Panc1 (cell line): Measurements from ENCODE around the gene PRKCA. TPM values are rescaled to one million over a fixed set of nuclear protein-coding genes. Genes with fewer than 3 reads are reported as not detected.

Experiments used
- ATAC-seq: fragments of 200-7000 bp; cut with Tn5 transposase; 2 replicates; pipeline ENCODE4 v1.9.1; 2020; ENCODE audit warnings: mild to moderate bottlenecking, moderate library complexity
- BruUV-seq: library from RNA; stranded (reverse); fragments of 400-500 nt; replicated peaks from 2 replicates; lab custom pipeline; 2021; lab: Mats Ljungman, UMichigan
- CTCF ChIA-PET: fragments of 300-600 bp; sonication (Branson Sonifier 250); formaldehyde crosslinking; loops from one replicate; lab custom pipeline; 2022; ENCODE audit warnings: antibody characterized with exemption; lab: Charles Lee
- POLR2A ChIA-PET: fragments of 300-600 bp; sonication (Branson Sonifier 250); formaldehyde crosslinking; loops from one replicate; lab custom pipeline; 2022; ENCODE audit warnings: antibody characterized with exemption; lab: Charles Lee
- DNase-seq: peaks from one replicate; pipeline ENCODE4 v3.0.0-alpha.2; 2010; ENCODE audit warnings: low read depth, low spot score
- H3K27ac ChIP-seq: 2 replicates; pipeline ENCODE4 v1.5.1; 2011; ENCODE audit warnings: mild to moderate bottlenecking, low read length, inconsistent platforms
- H3K27me3 ChIP-seq: fragments of 200-500 bp; sonication (Bioruptor generic); 2 replicates; pipeline ENCODE4 v1.6.0; 2014; ENCODE audit warnings: low read length, inconsistent platforms; ENCODE audit not compliant: control insufficient read depth, insufficient read depth
- H3K36me3 ChIP-seq: fragments of 200-500 bp; sonication (Bioruptor generic); 2 replicates; pipeline ENCODE4 v1.5.1; 2014; ENCODE audit warnings: inconsistent platforms, mild to moderate bottlenecking, low read length, moderate library complexity; ENCODE audit not compliant: control insufficient read depth, insufficient read depth
- H3K4me1 ChIP-seq: 2 replicates; pipeline ENCODE4 v1.5.1; 2011; ENCODE audit warnings: inconsistent platforms, mild to moderate bottlenecking, low read length, moderate library complexity; ENCODE audit not compliant: control insufficient read depth, insufficient read depth
- H3K4me3 ChIP-seq, 2 experiments: 2 replicates each; pipeline ENCODE4 v1.5.1; 2011 to 2012; ENCODE audit warnings: low read depth in 2 of 2, low read length in 2 of 2, mild to moderate bottlenecking in 2 of 2, inconsistent platforms in 1 of 2, moderate library complexity in 1 of 2
- H3K9me3 ChIP-seq: fragments of 200-500 bp; sonication (Bioruptor generic); 2 replicates; pipeline ENCODE4 v1.5.1; 2014; ENCODE audit warnings: low read depth, mild to moderate bottlenecking, inconsistent platforms, low read length, moderate library complexity; ENCODE audit not compliant: control insufficient read depth, insufficient read depth
- POLR2AphosphoS5 ChIP-seq: IDR thresholded peaks from 2 replicates; pipeline ENCODE4 v1.6.1; 2012; ENCODE audit warnings: mild to moderate bottlenecking, low read depth, low read length, moderate library complexity
- SIN3A ChIP-seq: IDR thresholded peaks from 2 replicates; pipeline ENCODE4 v1.6.1; 2012; ENCODE audit warnings: low read depth, mild to moderate bottlenecking, low read length, moderate library complexity, borderline replicate concordance; ENCODE audit not compliant: insufficient read depth
- TCF7L2 ChIP-seq: IDR thresholded peaks from 2 replicates; pipeline ENCODE4 v1.6.1; 2011; ENCODE audit warnings: mild to moderate bottlenecking, low read depth, low read length, inconsistent platforms
- in situ Hi-C: cut with HindIII; loops from 2 replicates; pipeline ENCODE4 v1.10.0; 2016; ENCODE audit warnings: low sequenced_read_pairs, low pct_unique_long_range_greater_than_20kb
- intact Hi-C: fragments of 100-400 bp; cut with micrococcal nuclease; formaldehyde crosslinking; loops from one replicate; pipeline ENCODE4 v1.10.0; 2022; ENCODE audit not compliant: unreplicated experiment
- total RNA-seq: library from RNA; stranded (reverse); gene quantifications from one replicate; pipeline ENCODE4 v1.2.1, GENCODE V29; 2021; ENCODE audit not compliant: unreplicated experiment
- TF ChIP-seq, protein P1 (sequence below): fragments of 450-650 bp; IDR thresholded peaks from 2 replicates; pipeline ENCODE4 v1.5.1; 2017; ENCODE audit warnings: mild to moderate bottlenecking
- TF ChIP-seq, protein P2 (sequence below), 2 experiments: IDR thresholded peaks; 2 replicates each; pipeline ENCODE4 v1.6.1; 2011 to 2012; ENCODE audit warnings: low read depth in 2 of 2, control low read depth in 1 of 2, low read length in 1 of 2, mild to moderate bottlenecking in 1 of 2, moderate library complexity in 1 of 2; ENCODE audit not compliant: insufficient read depth in 1 of 2

Gene PRKCA
- total RNA-seq, 1 experiment from 2014 or later = 53.0 TPM

DNA sequence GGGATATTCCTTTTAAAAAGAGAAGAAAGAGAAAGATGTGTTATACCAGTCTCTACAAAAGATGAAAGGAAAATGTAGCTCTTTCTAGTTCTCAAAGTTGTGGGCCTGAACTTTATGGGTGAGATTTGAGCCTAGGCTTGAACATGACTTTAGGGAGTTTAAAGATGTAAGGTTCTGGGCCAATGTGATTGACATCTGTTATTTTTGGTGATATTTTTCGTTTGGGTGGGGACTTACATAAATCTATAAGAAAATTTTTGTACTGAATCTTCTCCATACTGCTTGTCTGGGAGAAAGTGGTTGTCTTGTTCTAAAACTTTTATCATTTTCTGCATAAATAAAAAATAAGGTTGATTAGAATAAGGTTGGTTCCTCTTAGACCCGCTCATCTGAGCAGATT lies 4.8 kb downstream of the PRKCA start:
- CTCF ChIA-PET = no interaction called here
- DNase-seq = no peak
- no peaks in the 10 kb centered on the region for H3K9me3 ChIP-seq
- H3K4me1 ChIP-seq = peaks cover 12% of the 10 kb centered on the region; the same call in 1 of the 2 replicates
- H3K36me3 ChIP-seq = peaks cover 15% of the 10 kb centered on the region; the same call in 1 of the 2 replicates
- POLR2A ChIA-PET = no interaction called here
- H3K27ac ChIP-seq = peak overlapping the region; percentile 17; the same call in 1 of the 2 replicates
- no peak for TF ChIP-seq SIN3A
- TF ChIP-seq, protein P1, sequence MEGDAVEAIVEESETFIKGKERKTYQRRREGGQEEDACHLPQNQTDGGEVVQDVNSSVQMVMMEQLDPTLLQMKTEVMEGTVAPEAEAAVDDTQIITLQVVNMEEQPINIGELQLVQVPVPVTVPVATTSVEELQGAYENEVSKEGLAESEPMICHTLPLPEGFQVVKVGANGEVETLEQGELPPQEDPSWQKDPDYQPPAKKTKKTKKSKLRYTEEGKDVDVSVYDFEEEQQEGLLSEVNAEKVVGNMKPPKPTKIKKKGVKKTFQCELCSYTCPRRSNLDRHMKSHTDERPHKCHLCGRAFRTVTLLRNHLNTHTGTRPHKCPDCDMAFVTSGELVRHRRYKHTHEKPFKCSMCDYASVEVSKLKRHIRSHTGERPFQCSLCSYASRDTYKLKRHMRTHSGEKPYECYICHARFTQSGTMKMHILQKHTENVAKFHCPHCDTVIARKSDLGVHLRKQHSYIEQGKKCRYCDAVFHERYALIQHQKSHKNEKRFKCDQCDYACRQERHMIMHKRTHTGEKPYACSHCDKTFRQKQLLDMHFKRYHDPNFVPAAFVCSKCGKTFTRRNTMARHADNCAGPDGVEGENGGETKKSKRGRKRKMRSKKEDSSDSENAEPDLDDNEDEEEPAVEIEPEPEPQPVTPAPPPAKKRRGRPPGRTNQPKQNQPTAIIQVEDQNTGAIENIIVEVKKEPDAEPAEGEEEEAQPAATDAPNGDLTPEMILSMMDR = no peak
- no TSS peak for BruUV-seq
- intact Hi-C loops (no loop called here), in situ Hi-C loops (no loop called here)
- ATAC-seq = no peak
- no peaks in the 10 kb centered on the region for H3K27me3 ChIP-seq
- no peak overlapping the region for H3K4me3 ChIP-seq

DNA sequence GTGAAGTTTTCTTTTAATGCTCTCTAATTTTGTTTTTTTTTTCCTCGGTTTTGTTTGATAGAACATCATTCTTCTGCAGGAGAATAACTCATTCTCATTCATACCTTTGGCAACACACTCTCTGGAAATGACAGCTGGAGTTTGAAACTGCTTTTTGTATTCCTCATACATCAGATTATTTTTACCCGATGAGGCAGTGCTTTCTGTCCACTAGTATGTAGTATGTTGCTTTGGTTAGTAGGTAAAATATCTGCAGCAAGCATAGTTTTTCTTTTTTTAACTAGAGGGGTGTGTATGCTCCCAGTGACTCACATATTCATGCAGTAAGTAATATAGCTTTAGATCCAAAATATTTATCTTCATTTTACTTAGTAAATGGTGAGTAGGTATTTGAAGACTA lies 6.4 kb downstream of the PRKCA start:
- H3K27me3 ChIP-seq = no peaks in the 10 kb centered on the region
- H3K36me3 ChIP-seq = peaks cover 15% of the 10 kb centered on the region; the same call in 1 of the 2 replicates
- TF ChIP-seq, protein P1 = no peak
- TF ChIP-seq SIN3A (no peak), TCF7L2 (no peak), POLR2AphosphoS5 (no peak)
- TF ChIP-seq, protein P2, sequence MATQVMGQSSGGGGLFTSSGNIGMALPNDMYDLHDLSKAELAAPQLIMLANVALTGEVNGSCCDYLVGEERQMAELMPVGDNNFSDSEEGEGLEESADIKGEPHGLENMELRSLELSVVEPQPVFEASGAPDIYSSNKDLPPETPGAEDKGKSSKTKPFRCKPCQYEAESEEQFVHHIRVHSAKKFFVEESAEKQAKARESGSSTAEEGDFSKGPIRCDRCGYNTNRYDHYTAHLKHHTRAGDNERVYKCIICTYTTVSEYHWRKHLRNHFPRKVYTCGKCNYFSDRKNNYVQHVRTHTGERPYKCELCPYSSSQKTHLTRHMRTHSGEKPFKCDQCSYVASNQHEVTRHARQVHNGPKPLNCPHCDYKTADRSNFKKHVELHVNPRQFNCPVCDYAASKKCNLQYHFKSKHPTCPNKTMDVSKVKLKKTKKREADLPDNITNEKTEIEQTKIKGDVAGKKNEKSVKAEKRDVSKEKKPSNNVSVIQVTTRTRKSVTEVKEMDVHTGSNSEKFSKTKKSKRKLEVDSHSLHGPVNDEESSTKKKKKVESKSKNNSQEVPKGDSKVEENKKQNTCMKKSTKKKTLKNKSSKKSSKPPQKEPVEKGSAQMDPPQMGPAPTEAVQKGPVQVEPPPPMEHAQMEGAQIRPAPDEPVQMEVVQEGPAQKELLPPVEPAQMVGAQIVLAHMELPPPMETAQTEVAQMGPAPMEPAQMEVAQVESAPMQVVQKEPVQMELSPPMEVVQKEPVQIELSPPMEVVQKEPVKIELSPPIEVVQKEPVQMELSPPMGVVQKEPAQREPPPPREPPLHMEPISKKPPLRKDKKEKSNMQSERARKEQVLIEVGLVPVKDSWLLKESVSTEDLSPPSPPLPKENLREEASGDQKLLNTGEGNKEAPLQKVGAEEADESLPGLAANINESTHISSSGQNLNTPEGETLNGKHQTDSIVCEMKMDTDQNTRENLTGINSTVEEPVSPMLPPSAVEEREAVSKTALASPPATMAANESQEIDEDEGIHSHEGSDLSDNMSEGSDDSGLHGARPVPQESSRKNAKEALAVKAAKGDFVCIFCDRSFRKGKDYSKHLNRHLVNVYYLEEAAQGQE (IDR thresholded peaks at IDR 0.05; ENCODE audit: insufficient read depth in 1 of 2, low read depth in 2 of 2, low read length in 1 of 2) = no peak
- BruUV-seq = no TSS peak
- no peaks in the 10 kb centered on the region for H3K9me3 ChIP-seq
- CTCF ChIA-PET = no interaction called here
- ATAC-seq = no peak
- no peak overlapping the region for H3K27ac ChIP-seq
- no peak overlapping the region for H3K4me3 ChIP-seq
- POLR2A ChIA-PET = no interaction called here
- peaks cover 12% of the 10 kb centered on the region; the same call in 1 of the 2 replicates for H3K4me1 ChIP-seq
- intact Hi-C loops (no loop called here), in situ Hi-C loops (no loop called here)
- DNase-seq = no peak
